AG09319 (cell line): ENCODE data around the gene TXNRD1.
"Not testable (repeated sequence)": the region's sequence is repeated elsewhere in the genome, so short reads cannot be mapped to it uniquely, and the experiment has no call there.

Source experiments
- DNase-seq: peaks from one replicate; pipeline ENCODE4 v3.0.0-alpha.2; 2010; ENCODE audit warnings: low read depth; ENCODE audit errors: extremely low read depth
- CTCF ChIP-seq: IDR thresholded peaks from 2 replicates; pipeline ENCODE4 v1.5.1; 2011; ENCODE audit warnings: low read depth, mild to moderate bottlenecking, inconsistent platforms, low read length, moderate library complexity

Gene TXNRD1

GRCh38 chr12:104257913-104258472, 42.4 kb downstream of the TXNRD1 start:
- no peak for TF ChIP-seq CTCF

GRCh38 chr12:104258476-104259067, 43.0 kb downstream of the TXNRD1 start:
- DNase-seq, result no peak
- no peak for TF ChIP-seq CTCF

More at GRCh38 chr12:104257913-104258472, 42.4 kb downstream of the TXNRD1 start:
- DNase-seq, result no peak

- no peak for DNase-seq
- TF ChIP-seq CTCF, result no peak
Observed at GRCh38 chr12:104263026-104263425, 47.4 kb downstream of the TXNRD1 start.

- no peak for TF ChIP-seq CTCF
- DNase-seq, result peak; percentile 54
Observed at GRCh38 chr12:104263580-104264358, 48.2 kb downstream of the TXNRD1 start.

GRCh38 chr12:104265436-104265835, 49.9 kb downstream of the TXNRD1 start:
- DNase-seq, result not testable (repeated sequence)

- TF ChIP-seq CTCF, result no peak
- DNase-seq, result no peak
Observed at GRCh38 chr12:104272938-104273337, 57.4 kb downstream of the TXNRD1 start.

GRCh38 chr12:104273503-104273902, 57.9 kb downstream of the TXNRD1 start:
- DNase-seq, result no peak
- no peak for TF ChIP-seq CTCF
